OCI-LY7 (cell line): ENCODE measurements around the gene NOL4L. TPM values are rescaled to one million over a fixed set of nuclear protein-coding genes. Genes with fewer than 3 reads are reported as not detected.

ENCODE experiments used
- BruUV-seq: library from RNA; stranded (reverse); fragments of 400-500 nt; replicated peaks from 2 replicates; lab custom pipeline; 2021; lab: Mats Ljungman, UMichigan
- CTCF ChIA-PET: fragments of 300-600 bp; sonication (Branson Sonifier 250); formaldehyde crosslinking; loops from one replicate; lab custom pipeline; 2022; ENCODE audit warnings: antibody characterized with exemption; ENCODE audit not compliant: unreplicated experiment; lab: Charles Lee
- POLR2A ChIA-PET: fragments of 300-600 bp; sonication (Branson Sonifier 250); formaldehyde crosslinking; loops from one replicate; lab custom pipeline; 2022; ENCODE audit warnings: antibody characterized with exemption; lab: Charles Lee
- DNase-seq: peaks from one replicate; pipeline ENCODE4 v3.0.0-alpha.2; 2015; ENCODE audit warnings: low spot score
- H2AFZ ChIP-seq: fragments of 200-600 bp; sonication (generic), shearing (Covaris generic); 2 replicates; pipeline ENCODE4 v1.6.1; 2014; ENCODE audit warnings: mild to moderate bottlenecking, antibody characterized with exemption, low read length, moderate library complexity
- H3K27ac ChIP-seq: fragments of 200-600 bp; sonication (generic); 2 replicates; pipeline ENCODE4 v1.5.1; 2014; ENCODE audit warnings: mixed run types, low read depth, mild to moderate bottlenecking, moderate library complexity, low read length, inconsistent platforms; ENCODE audit not compliant: poor library complexity, severe bottlenecking
- H3K36me3 ChIP-seq: fragments of 200-600 bp; sonication (generic); 2 replicates; pipeline ENCODE4 v1.6.1; 2014; ENCODE audit warnings: mild to moderate bottlenecking, antibody characterized with exemption, low read length, moderate library complexity, mixed read lengths; ENCODE audit not compliant: insufficient read depth
- H3K4me1 ChIP-seq: fragments of 200-600 bp; sonication (generic); 2 replicates; pipeline ENCODE4 v1.5.1; 2014; ENCODE audit warnings: mild to moderate bottlenecking, low read length; ENCODE audit not compliant: insufficient read depth, poor library complexity, severe bottlenecking
- H3K4me2 ChIP-seq: fragments of 200-600 bp; sonication (generic); 2 replicates; pipeline ENCODE4 v1.6.1; 2014; ENCODE audit warnings: mild to moderate bottlenecking, low read length
- H3K4me3 ChIP-seq: fragments of 200-600 bp; sonication (generic); 2 replicates; pipeline ENCODE4 v1.5.1; 2014; ENCODE audit warnings: mild to moderate bottlenecking, low read depth, low read length; ENCODE audit not compliant: poor library complexity, severe bottlenecking
- H3K79me2 ChIP-seq: fragments of 200-600 bp; sonication (generic); 2 replicates; pipeline ENCODE4 v1.6.1; 2016; ENCODE audit warnings: low read depth, mild to moderate bottlenecking, low read length, moderate library complexity, mixed read lengths; ENCODE audit not compliant: insufficient read depth
- H3K9me2 ChIP-seq: fragments of 200-600 bp; sonication (generic); 2 replicates; pipeline ENCODE4 v1.6.1; 2016; ENCODE audit warnings: mild to moderate bottlenecking, low read length, mixed read lengths; ENCODE audit not compliant: insufficient read depth
- H3K9me3 ChIP-seq: fragments of 200-600 bp; sonication (generic); 2 replicates; pipeline ENCODE4 v1.6.1; 2014; ENCODE audit warnings: mild to moderate bottlenecking, mixed run types, low read length, mixed read lengths
- H4K20me1 ChIP-seq: fragments of 200-600 bp; sonication (generic); 2 replicates; pipeline ENCODE4 v1.6.1; 2014; ENCODE audit warnings: mild to moderate bottlenecking, antibody characterized with exemption, low read length, moderate library complexity, mixed read lengths; ENCODE audit not compliant: insufficient read depth
- CTCF ChIP-seq: fragments of 200-600 bp; sonication (generic); conservative IDR thresholded peaks from 2 replicates; pipeline ENCODE4 v1.5.1; 2014; ENCODE audit warnings: mild to moderate bottlenecking, antibody characterized with exemption, low read length, moderate library complexity, mixed read lengths
- EZH2phosphoT487 ChIP-seq: fragments of 200-600 bp; sonication (generic); IDR thresholded peaks from 2 replicates; pipeline ENCODE4 v1.6.1; 2018; ENCODE audit warnings: low read depth, borderline replicate concordance, mild to moderate bottlenecking, mixed run types, antibody characterized with exemption, low read length, moderate library complexity, mixed read lengths
- intact Hi-C: fragments of 100-400 bp; cut with micrococcal nuclease; formaldehyde crosslinking; loops from one replicate; pipeline ENCODE4 v1.10.0; 2022; ENCODE audit not compliant: unreplicated experiment
- total RNA-seq, 2 experiments: library from RNA; depleted of rRNA in 1 of 2; stranded (reverse); fragments of >200 nt in 1 of 2; shearing (Covaris generic) in 1 of 2; gene quantifications; 2 replicates each; pipeline ENCODE4 v1.2.3, GENCODE V29; 2014 to 2022

The NOL4L gene
- total RNA-seq, 2 experiments from 2014 or later: 3.9 to 4.2 TPM

GRCh38 chr20:32566379-32567374 is 18.5 kb downstream of the NOL4L start:
- Histone ChIP-seq H4K20me1 (no peaks in the 10 kb centered on the region), H3K4me1 (no peaks in the 10 kb centered on the region), H3K36me3 (no peaks in the 10 kb centered on the region), H3K4me2 (no peak overlapping the region), H3K79me2 (no peaks in the 10 kb centered on the region), H3K9me2 (no peaks in the 10 kb centered on the region), H3K4me3 (no peak overlapping the region), H2AFZ (no peak overlapping the region), H3K9me3 (no peaks in the 10 kb centered on the region), H3K27ac (no peak overlapping the region)
- ChIA-PET POLR2A (interaction anchor here (0.6 kb wide), 1 partner anchor 31 kb away, joined by 3 read pairs; no protein-coding TSS in a partner anchor), CTCF (no interaction called here)
- no peak for DNase-seq
- intact Hi-C loops: no loop called here
- TF ChIP-seq CTCF (no peak), EZH2phosphoT487 (no peak)
- no TSS peak for BruUV-seq

GRCh38 chr20:32565735-32566032 is 19.4 kb downstream of the NOL4L start:
- POLR2A ChIA-PET: no interaction called here
- no peaks in the 10 kb centered on the region for H3K9me3 ChIP-seq
- no peak for DNase-seq
- no peaks in the 10 kb centered on the region for H3K36me3 ChIP-seq
- H3K9me2 ChIP-seq: no peaks in the 10 kb centered on the region
- CTCF ChIA-PET: no interaction called here
- H4K20me1 ChIP-seq: no peaks in the 10 kb centered on the region
- no TSS peak for BruUV-seq
- H2AFZ ChIP-seq: no peak overlapping the region
- no peak overlapping the region for H3K4me3 ChIP-seq
- no peaks in the 10 kb centered on the region for H3K79me2 ChIP-seq
- no peak for TF ChIP-seq CTCF
- TF ChIP-seq EZH2phosphoT487: no peak
- no peak overlapping the region for H3K27ac ChIP-seq
- no peak overlapping the region for H3K4me2 ChIP-seq
- intact Hi-C loops: no loop called here
- H3K4me1 ChIP-seq: no peaks in the 10 kb centered on the region
